GM12878 (cell line): ENCODE data around the gene SYK. TPM values are rescaled to one million over a fixed set of nuclear protein-coding genes. Genes with fewer than 3 reads are reported as not detected.

Experiments
- ATAC-seq: fragments of 200-7000 bp; cut with Tn5 transposase; 3 replicates; pipeline ENCODE4 v1.9.1; 2020; ENCODE audit warnings: mild to moderate bottlenecking, moderate library complexity
- BruUV-seq: library from RNA; stranded (reverse); fragments of 400-500 nt; replicated peaks from 2 replicates; lab custom pipeline; 2021; lab: Mats Ljungman, UMichigan
- CTCF ChIA-PET: fragments of 300-600 bp; sonication (Branson Sonifier 250); formaldehyde crosslinking; extraction: SDS; loops from one replicate; lab custom pipeline; 2021; ENCODE audit warnings: inconsistent platforms; lab: Yijun Ruan, JAX
- POLR2A ChIA-PET: fragments of 350-600 bp; formaldehyde crosslinking; extraction: SDS; loops from one replicate; lab custom pipeline; 2021; ENCODE audit warnings: inconsistent platforms; lab: Charles Lee
- RAD21 ChIA-PET: fragments of 300-600 bp; sonication (Branson Sonifier 250); formaldehyde crosslinking; loops from one replicate; lab custom pipeline; 2023; ENCODE audit warnings: antibody characterized with exemption; ENCODE audit not compliant: unreplicated experiment; lab: Charles Lee
- SMC1A ChIA-PET: fragments of 300-600 bp; sonication (Branson Sonifier 250); formaldehyde crosslinking; loops from one replicate; lab custom pipeline; 2023; ENCODE audit not compliant: unreplicated experiment, uncharacterized antibody; lab: Charles Lee
- DNase-seq: peaks from one replicate; pipeline ENCODE4 v3.0.0-alpha.2; 2011; ENCODE audit warnings: low read depth, low spot score
- FAIRE-seq: peaks from 3 replicates; lab custom pipeline; 2011; peaks lifted over from hg19 to GRCh38; lab: Jason Lieb, UNC
- H2AFZ ChIP-seq: 2 replicates; pipeline ENCODE4 v1.6.0; 2011; ENCODE audit warnings: low read depth, low read length, control low read depth; ENCODE audit not compliant: control insufficient read depth
- H3K27ac ChIP-seq: 2 replicates; pipeline ENCODE4 v1.5.1; 2011; ENCODE audit warnings: control low read depth; ENCODE audit not compliant: control insufficient read depth, insufficient read depth
- H3K27me3 ChIP-seq, 2 experiments: replicated peaks in 1 of 2; 2 replicates each; pipeline versions ENCODE4 v1.6.0 to v1.6.1; 2011; ENCODE audit warnings: low read length in 1 of 2; ENCODE audit not compliant: control insufficient read depth in 2 of 2, insufficient read depth in 2 of 2
- H3K36me3 ChIP-seq, 2 experiments: 2 replicates each; pipeline ENCODE4 v1.5.1; 2011; ENCODE audit warnings: low read length in 1 of 2; ENCODE audit not compliant: control insufficient read depth in 2 of 2, insufficient read depth in 2 of 2
- H3K4me1 ChIP-seq: 2 replicates; pipeline ENCODE4 v1.6.1; 2011; ENCODE audit warnings: mild to moderate bottlenecking, low read length, moderate library complexity, mixed read lengths; ENCODE audit not compliant: control insufficient read depth, insufficient read depth
- H3K4me2 ChIP-seq: 2 replicates; pipeline ENCODE4 v1.6.0; 2011; ENCODE audit warnings: control low read depth; ENCODE audit not compliant: control insufficient read depth, insufficient read depth
- H3K4me3 ChIP-seq: fragments of 200-600 bp; sonication (generic); 2 replicates; pipeline ENCODE4 v1.5.1; 2016
- H3K79me2 ChIP-seq: 2 replicates; pipeline ENCODE4 v1.6.0; 2011; ENCODE audit warnings: low read length; ENCODE audit not compliant: control insufficient read depth, insufficient read depth
- H3K9ac ChIP-seq: 2 replicates; pipeline ENCODE4 v1.8.0; 2011; ENCODE audit warnings: low read length, control low read depth, mixed read lengths; ENCODE audit not compliant: control insufficient read depth, insufficient read depth
- H3K9me3 ChIP-seq: replicated peaks from 3 replicates; pipeline ENCODE4 v1.5.1; 2011; ENCODE audit warnings: mild to moderate bottlenecking, low read length; ENCODE audit not compliant: control insufficient read depth, insufficient read depth
- H4K20me1 ChIP-seq: 2 replicates; pipeline ENCODE4 v1.6.0; 2011; ENCODE audit not compliant: control insufficient read depth, insufficient read depth
- BMI1 ChIP-seq: fragments of 450-650 bp; IDR thresholded peaks from 2 replicates; pipeline ENCODE4 v1.6.1; 2016; ENCODE audit warnings: mild to moderate bottlenecking, moderate library complexity, borderline replicate concordance
- FOXK2 ChIP-seq: fragments of 450-650 bp; IDR thresholded peaks from 2 replicates; pipeline ENCODE4 v1.6.1; 2017; ENCODE audit warnings: mild to moderate bottlenecking, moderate library complexity
- IKZF1 ChIP-seq: fragments of 450-650 bp; conservative IDR thresholded peaks from 2 replicates; pipeline ENCODE4 v1.6.1; 2017; ENCODE audit warnings: antibody characterized with exemption, mild to moderate bottlenecking
- RCOR1 ChIP-seq: conservative IDR thresholded peaks from 2 replicates; pipeline ENCODE4 v1.6.1; 2012; ENCODE audit warnings: low read depth, low read length, improper control_type of control experiment
- RFX5 ChIP-seq: IDR thresholded peaks from 2 replicates; pipeline ENCODE4 v1.6.1; 2011; ENCODE audit warnings: low read depth, low read length, improper control_type of control experiment
- SMAD1 ChIP-seq: fragments of 450-650 bp; IDR thresholded peaks from 2 replicates; pipeline ENCODE4 v1.6.1; 2018; ENCODE audit warnings: mild to moderate bottlenecking, low read depth; ENCODE audit not compliant: partially characterized antibody
- SREBF1 ChIP-seq: IDR thresholded peaks from 2 replicates; pipeline ENCODE4 v1.6.1; 2012; ENCODE audit warnings: mild to moderate bottlenecking, low read length
- TARDBP ChIP-seq: IDR thresholded peaks from 2 replicates; pipeline ENCODE4 v1.6.1; 2016; ENCODE audit warnings: borderline replicate concordance
- YY1 ChIP-seq: IDR thresholded peaks from 2 replicates; pipeline ENCODE4 v1.6.1; 2011; ENCODE audit warnings: low read depth, mild to moderate bottlenecking, low read length
- WGBS: methylation state at CpG from one replicate; pipeline ENCODE4 v1.1.6; 2016; ENCODE audit warnings: low lambda C conversion rate; ENCODE audit not compliant: insufficient replicate concordance, insufficient coverage; ENCODE audit errors: missing lambda C conversion rate; 5-methylcytosine and 5-hydroxymethylcytosine counted together
- in situ Hi-C: fragments of 300-500 bp; cut with MboI; formaldehyde crosslinking; loops from 9 replicates; pipeline ENCODE4 v1.14.3; 2018; ENCODE audit warnings: mixed read lengths
- intact Hi-C: fragments of 100-400 bp; cut with micrococcal nuclease; formaldehyde crosslinking; loops from one replicate; pipeline ENCODE4 v1.14.2; 2022; ENCODE audit not compliant: unreplicated experiment
- polyA plus RNA-seq, 11 experiments: library from polyadenylated mRNA; depleted of rRNA in 4 of 11; unstranded in 6 of 11; stranded (reverse) in 5 of 11; fragments of >200 nt; fragmentation: Nextera tagmentation in 4 of 11; fragmentation: Illumina TruSeq in 1 of 11; extraction: Ambion mirVana in 4 of 11; extraction: Trizol in 1 of 11; gene quantifications; 1 replicate in 1 of 11; 2 replicates in 10 of 11; pipeline versions ENCODE4 v1.2.1 to v1.2.3, GENCODE V29; 2011 to 2016; ENCODE audit warnings: inconsistent platforms in 2 of 11, missing spikeins in 2 of 11, low read depth in 1 of 11
- total RNA-seq, 4 experiments: library from RNA; depleted of rRNA in 3 of 4; stranded (reverse); fragments of >200 nt in 3 of 4; fragmentation: Illumina TruSeq in 1 of 4; extraction: Trizol in 1 of 4; gene quantifications; 2 replicates each; pipeline versions ENCODE4 v1.2.1 to v1.2.3, GENCODE V29; 2013 to 2021
- TF ChIP-seq, protein P1 (sequence below): IDR thresholded peaks from 2 replicates; pipeline ENCODE4 v1.6.1; 2012; ENCODE audit warnings: low read depth, low read length, improper control_type of control experiment
- TF ChIP-seq, protein P2 (sequence below): fragments of 450-650 bp; IDR thresholded peaks from 2 replicates; pipeline ENCODE4 v1.6.1; 2017; ENCODE audit warnings: antibody characterized with exemption, mild to moderate bottlenecking, moderate library complexity

SYK gene
- total and polyA plus RNA-seq, 10 of the 15 experiments (the other 5 are each of a cell fraction or from before 2014, with no cell fraction given): 6.5 to 135 (median 68.8) TPM

- intact Hi-C loops: no loop called here
- ChIA-PET POLR2A (interaction anchor here (1.0 kb wide), 1 partner anchor 36 kb away, joined by 3 read pairs; no protein-coding TSS in a partner anchor), CTCF (interaction anchor here (0.8 kb wide), 1 partner anchor 8 kb away, joined by 3 read pairs; no protein-coding TSS in a partner anchor), SMC1A (interaction anchor here (0.6 to 1.3 kb wide), 4 partner anchors 15 to 665 kb away, joined by 3 to 4 read pairs (median 4); no protein-coding TSS in a partner anchor), RAD21 (no interaction called here)
- FAIRE-seq: no peak
- no peaks in the 10 kb centered on the region for H3K27me3 ChIP-seq
- H3K4me3 ChIP-seq: no peak overlapping the region
- peak overlapping the region; percentile 72 for H3K4me2 ChIP-seq
- ATAC-seq: no peak
- in situ Hi-C loops: no loop called here
- no peaks in the 10 kb centered on the region for H4K20me1 ChIP-seq
- H3K36me3 ChIP-seq: no peaks in the 10 kb centered on the region
- no peak overlapping the region for H2AFZ ChIP-seq
- H3K4me1 ChIP-seq: peaks cover 67% of the 10 kb centered on the region
- 27% methylated on average over 4 of the region's 4 CpGs for WGBS
- no peak overlapping the region for H3K27ac ChIP-seq
- H3K9me3 ChIP-seq: no peaks in the 10 kb centered on the region
- no peak overlapping the region for H3K9ac ChIP-seq
- H3K79me2 ChIP-seq: peaks cover 61% of the 10 kb centered on the region
- no peak for TF ChIP-seq FOXK2
- no peak for TF ChIP-seq BMI1
- no peak for TF ChIP-seq IKZF1
- no peak for TF ChIP-seq SREBF1
- no peak for TF ChIP-seq TARDBP
- no peak for TF ChIP-seq YY1
- TF ChIP-seq, protein P1, sequence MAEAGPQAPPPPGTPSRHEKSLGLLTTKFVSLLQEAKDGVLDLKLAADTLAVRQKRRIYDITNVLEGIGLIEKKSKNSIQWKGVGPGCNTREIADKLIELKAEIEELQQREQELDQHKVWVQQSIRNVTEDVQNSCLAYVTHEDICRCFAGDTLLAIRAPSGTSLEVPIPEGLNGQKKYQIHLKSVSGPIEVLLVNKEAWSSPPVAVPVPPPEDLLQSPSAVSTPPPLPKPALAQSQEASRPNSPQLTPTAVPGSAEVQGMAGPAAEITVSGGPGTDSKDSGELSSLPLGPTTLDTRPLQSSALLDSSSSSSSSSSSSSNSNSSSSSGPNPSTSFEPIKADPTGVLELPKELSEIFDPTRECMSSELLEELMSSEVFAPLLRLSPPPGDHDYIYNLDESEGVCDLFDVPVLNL: no peak
- no peak for TF ChIP-seq RCOR1
- no peak for TF ChIP-seq SMAD1
- TF ChIP-seq RFX5: no peak
- TF ChIP-seq, protein P2, sequence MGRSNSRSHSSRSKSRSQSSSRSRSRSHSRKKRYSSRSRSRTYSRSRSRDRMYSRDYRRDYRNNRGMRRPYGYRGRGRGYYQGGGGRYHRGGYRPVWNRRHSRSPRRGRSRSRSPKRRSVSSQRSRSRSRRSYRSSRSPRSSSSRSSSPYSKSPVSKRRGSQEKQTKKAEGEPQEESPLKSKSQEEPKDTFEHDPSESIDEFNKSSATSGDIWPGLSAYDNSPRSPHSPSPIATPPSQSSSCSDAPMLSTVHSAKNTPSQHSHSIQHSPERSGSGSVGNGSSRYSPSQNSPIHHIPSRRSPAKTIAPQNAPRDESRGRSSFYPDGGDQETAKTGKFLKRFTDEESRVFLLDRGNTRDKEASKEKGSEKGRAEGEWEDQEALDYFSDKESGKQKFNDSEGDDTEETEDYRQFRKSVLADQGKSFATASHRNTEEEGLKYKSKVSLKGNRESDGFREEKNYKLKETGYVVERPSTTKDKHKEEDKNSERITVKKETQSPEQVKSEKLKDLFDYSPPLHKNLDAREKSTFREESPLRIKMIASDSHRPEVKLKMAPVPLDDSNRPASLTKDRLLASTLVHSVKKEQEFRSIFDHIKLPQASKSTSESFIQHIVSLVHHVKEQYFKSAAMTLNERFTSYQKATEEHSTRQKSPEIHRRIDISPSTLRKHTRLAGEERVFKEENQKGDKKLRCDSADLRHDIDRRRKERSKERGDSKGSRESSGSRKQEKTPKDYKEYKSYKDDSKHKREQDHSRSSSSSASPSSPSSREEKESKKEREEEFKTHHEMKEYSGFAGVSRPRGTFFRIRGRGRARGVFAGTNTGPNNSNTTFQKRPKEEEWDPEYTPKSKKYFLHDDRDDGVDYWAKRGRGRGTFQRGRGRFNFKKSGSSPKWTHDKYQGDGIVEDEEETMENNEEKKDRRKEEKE: no peak
- no peak for DNase-seq
- BruUV-seq: no TSS peak
Observed at GRCh38 chr9:90810691-90811090, 9.1 kb downstream of the SYK start.
